H1 (cell line): ENCODE results near the gene HIVEP2. TPM values are rescaled to one million over a fixed set of nuclear protein-coding genes. Genes with fewer than 3 reads are reported as not detected.

Source experiments
- CTCF ChIA-PET: fragments of 300-600 bp; sonication (Branson Sonifier 250); formaldehyde crosslinking; loops from one replicate; lab custom pipeline; 2021; ENCODE audit not compliant: partially characterized antibody; lab: Charles Lee
- POLR2A ChIA-PET: fragments of 300-600 bp; sonication (Branson Sonifier 250); formaldehyde crosslinking; loops from one replicate; lab custom pipeline; 2021; ENCODE audit warnings: inconsistent platforms; ENCODE audit not compliant: partially characterized antibody; lab: Charles Lee
- DNase-seq, 2 experiments: peaks; one replicate each; pipeline versions ENCODE4 v3.0.0 to v3.0.0-alpha.2; 2010 to 2022; ENCODE audit warnings: low spot score in 2 of 2, low read depth in 1 of 2, mixed read lengths in 1 of 2
- FAIRE-seq: peaks from 2 replicates; lab custom pipeline; 2011; peaks lifted over from hg19 to GRCh38; lab: Jason Lieb, UNC
- H2AFZ ChIP-seq: 2 replicates; pipeline ENCODE4 v1.8.1; 2012; ENCODE audit warnings: low read length, inconsistent platforms
- H2AK5ac ChIP-seq: 2 replicates; pipeline ENCODE4 v1.6.1; 2013; ENCODE audit warnings: low read depth, low read length
- H2BK120ac ChIP-seq: replicated peaks from 2 replicates; pipeline ENCODE3; 2013; ENCODE audit warnings: low read depth, low read length, inconsistent platforms
- H2BK12ac ChIP-seq: 2 replicates; pipeline ENCODE4 v1.6.1; 2013; ENCODE audit warnings: low read depth, low read length
- H2BK15ac ChIP-seq: 2 replicates; pipeline ENCODE4 v1.6.1; 2013; ENCODE audit warnings: low read length
- H2BK20ac ChIP-seq: 2 replicates; pipeline ENCODE4 v1.6.1; 2013; ENCODE audit warnings: low read length
- H2BK5ac ChIP-seq: 2 replicates; pipeline ENCODE4 v1.6.1; 2013; ENCODE audit warnings: low read depth, low read length
- H3K14ac ChIP-seq: 2 replicates; pipeline ENCODE4 v1.6.1; 2013; ENCODE audit warnings: inconsistent platforms; ENCODE audit not compliant: insufficient read length
- H3K18ac ChIP-seq: 2 replicates; pipeline ENCODE4 v1.6.1; 2013; ENCODE audit warnings: low read length; ENCODE audit errors: extremely low read depth
- H3K23ac ChIP-seq: 2 replicates; pipeline ENCODE4 v1.6.1; 2013; ENCODE audit warnings: inconsistent platforms; ENCODE audit not compliant: insufficient read length
- H3K23me2 ChIP-seq: 2 replicates; pipeline ENCODE4 v1.6.1; 2013; ENCODE audit warnings: low read depth, low read length
- H3K27ac ChIP-seq: 2 replicates; pipeline ENCODE4 v1.6.1; 2011; ENCODE audit warnings: low read depth, low read length, inconsistent platforms
- H3K27me3 ChIP-seq, 4 experiments: replicated peaks in 1 of 4; 1 replicate in 1 of 4; 2 replicates in 3 of 4; pipeline versions ENCODE4 v1.6.1 to v1.8.1; 2011 to 2013; ENCODE audit warnings: low read length in 3 of 4, mild to moderate bottlenecking in 3 of 4, inconsistent platforms in 2 of 4, mixed read lengths in 2 of 4, moderate library complexity in 1 of 4; ENCODE audit not compliant: control insufficient read depth in 3 of 4, insufficient read depth in 3 of 4; ENCODE audit errors: extremely low read depth in 1 of 4
- H3K36me3 ChIP-seq, 4 experiments: 2 replicates each; pipeline versions ENCODE4 v1.6.1 to v1.8.1; 2011 to 2013; ENCODE audit warnings: mild to moderate bottlenecking in 4 of 4, low read length in 3 of 4, moderate library complexity in 2 of 4, control low read depth in 1 of 4, inconsistent platforms in 1 of 4; ENCODE audit not compliant: insufficient read depth in 4 of 4, control insufficient read depth in 2 of 4
- H3K4ac ChIP-seq: replicated peaks from 2 replicates; pipeline ENCODE3; 2013; ENCODE audit warnings: low read length, low read depth, mixed read lengths, inconsistent platforms; ENCODE audit not compliant: insufficient read length
- H3K4me1 ChIP-seq, 4 experiments: replicated peaks in 1 of 4; 1 replicate in 1 of 4; 2 replicates in 3 of 4; pipeline versions ENCODE4 v1.6.1 to v1.8.1; 2011 to 2013; ENCODE audit warnings: low read length in 3 of 4, inconsistent platforms in 2 of 4, mixed read lengths in 1 of 4; ENCODE audit not compliant: insufficient read depth in 4 of 4, control insufficient read depth in 3 of 4
- H3K4me2 ChIP-seq, 2 experiments: 2 replicates each; pipeline versions ENCODE4 v1.6.1 to v1.8.1; 2011 to 2013; ENCODE audit warnings: low read depth in 2 of 2, low read length in 2 of 2, control low read depth in 1 of 2, inconsistent platforms in 1 of 2, mild to moderate bottlenecking in 1 of 2; ENCODE audit not compliant: insufficient read depth in 1 of 2
- H3K4me3 ChIP-seq, 4 experiments: fragments of 200-600, 300-600 bp in 1 of 4; sonication (generic), shearing (Covaris generic), sonication (Bioruptor Twin) in 1 of 4; 2 replicates each; pipeline versions ENCODE4 v1.5.1 to v1.8.1; 2011 to 2016; ENCODE audit warnings: low read length in 4 of 4, low read depth in 3 of 4, control low read depth in 2 of 4, inconsistent platforms in 2 of 4, mild to moderate bottlenecking in 2 of 4, mixed read lengths in 1 of 4, moderate library complexity in 1 of 4; ENCODE audit not compliant: insufficient read depth in 2 of 4; ENCODE audit errors: extremely low read depth in 1 of 4
- H3K56ac ChIP-seq: replicated peaks from 2 replicates; pipeline ENCODE3; 2013; ENCODE audit warnings: low read depth, mild to moderate bottlenecking, mixed read lengths, low read length, inconsistent platforms; ENCODE audit not compliant: insufficient read length
- H3K79me1 ChIP-seq: 2 replicates; pipeline ENCODE4 v1.6.1; 2013; ENCODE audit warnings: low read depth, low read length, control low read depth
- H3K79me2 ChIP-seq, 2 experiments: 2 replicates each; pipeline versions ENCODE4 v1.6.1 to v1.8.1; 2012 to 2013; ENCODE audit warnings: low read length in 2 of 2, mild to moderate bottlenecking in 2 of 2, inconsistent platforms in 1 of 2; ENCODE audit not compliant: insufficient read depth in 2 of 2, control insufficient read depth in 1 of 2
- H3K9ac ChIP-seq, 4 experiments: replicated peaks in 1 of 4; 1 replicate in 1 of 4; 2 replicates in 3 of 4; pipeline versions ENCODE4 v1.6.1 to v1.8.1; 2011 to 2013; ENCODE audit warnings: low read depth in 3 of 4, low read length in 3 of 4, control low read depth in 2 of 4, mild to moderate bottlenecking in 2 of 4, moderate library complexity in 2 of 4, inconsistent platforms in 1 of 4; ENCODE audit errors: extremely low read depth in 1 of 4
- H3K9me3 ChIP-seq, 2 experiments: 2 replicates each; pipeline versions ENCODE4 v1.6.1 to v1.8.1; 2012 to 2013; ENCODE audit warnings: mild to moderate bottlenecking in 2 of 2, moderate library complexity in 2 of 2, control low read depth in 1 of 2, inconsistent platforms in 1 of 2, low read depth in 1 of 2, low read length in 1 of 2, mixed read lengths in 1 of 2; ENCODE audit not compliant: insufficient read depth in 2 of 2
- H4K20me1 ChIP-seq, 2 experiments: replicated peaks in 1 of 2; 2 replicates each; pipeline versions ENCODE3 to v1.8.1; 2011 to 2013; ENCODE audit warnings: inconsistent platforms in 2 of 2, low read length in 2 of 2, mild to moderate bottlenecking in 1 of 2; ENCODE audit not compliant: insufficient read depth in 2 of 2, control insufficient read depth in 1 of 2
- H4K5ac ChIP-seq: 2 replicates; pipeline ENCODE4 v1.6.1; 2013; ENCODE audit warnings: low read length, low read depth, mixed read lengths, inconsistent platforms; ENCODE audit not compliant: insufficient read length
- H4K8ac ChIP-seq: 2 replicates; pipeline ENCODE4 v1.8.0; 2013; ENCODE audit warnings: mild to moderate bottlenecking, moderate library complexity, low read length, inconsistent platforms; ENCODE audit not compliant: insufficient read depth; ENCODE audit errors: extremely low read depth
- H4K91ac ChIP-seq: replicated peaks from 2 replicates; pipeline ENCODE3; 2013; ENCODE audit warnings: low read length, mixed read lengths, inconsistent platforms; ENCODE audit not compliant: insufficient read length
- ASH2L ChIP-seq: fragments of 200-600, 300-600 bp; sonication (generic); IDR thresholded peaks from one replicate; pipeline ENCODE4 v1.7.1; 2017; ENCODE audit warnings: low read length
- WGBS, 2 experiments: shearing (Covaris generic) in 1 of 2; methylation state at CpG; one replicate each; pipeline versions ENCODE4 v1.1.6 to v1.1.7; 2013 to 2015; ENCODE audit warnings: low lambda C conversion rate in 2 of 2, mixed read lengths in 2 of 2, inconsistent platforms in 1 of 2, low coverage in 1 of 2, missing lambda C conversion rate in 1 of 2; ENCODE audit not compliant: insufficient replicate concordance in 2 of 2, insufficient coverage in 1 of 2, insufficient read length in 1 of 2; ENCODE audit errors: extremely low coverage in 1 of 2, missing lambda C conversion rate in 1 of 2; 5-methylcytosine and 5-hydroxymethylcytosine counted together
- polyA plus RNA-seq, 7 experiments: library from polyadenylated mRNA; depleted of rRNA in 3 of 7; stranded (reverse) in 5 of 7; unstranded in 2 of 7; fragments of >200 nt in 5 of 7; fragments of 200-250 nt in 2 of 7; gene quantifications; 1 replicate in 5 of 7; 2 replicates in 1 of 7; 4 replicates in 1 of 7; pipeline versions ENCODE4 v1.2.1 to v1.2.3, GENCODE V29; 2011 to 2013; ENCODE audit warnings: missing spikeins in 2 of 7, mixed read lengths in 2 of 7
- total RNA-seq: library from RNA; stranded (reverse); fragmentation: NEBNext Ultra II Directional; extraction: Animal tissue kit (Norgen Biotek cat#: 25700); gene quantifications from 2 replicates; pipeline ENCODE4 v1.2.1, GENCODE V29; 2021

The HIVEP2 gene
- total and polyA plus RNA-seq, 2 of the 8 experiments (the other 6 are each of a cell fraction or from before 2014, with no cell fraction given) = 2.2 to 6.1 TPM

DNA sequence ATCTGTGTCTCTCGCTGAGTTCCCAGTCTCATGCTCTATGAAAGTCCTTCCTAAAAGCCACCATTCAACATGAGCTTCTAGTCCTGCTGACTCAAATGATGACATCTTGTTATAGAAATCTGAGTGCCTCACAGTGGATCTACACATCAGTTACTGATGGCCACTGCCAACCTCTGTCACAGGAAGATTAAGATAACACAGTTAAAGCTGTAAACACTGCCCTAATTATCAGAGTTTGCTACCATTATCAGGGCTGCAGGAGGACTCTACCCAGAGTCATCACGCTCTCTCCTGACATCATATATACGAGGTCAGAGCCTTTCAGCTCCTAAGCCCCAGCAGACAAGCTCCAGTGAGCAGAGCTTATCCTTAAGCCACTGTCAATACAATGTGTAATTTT, 63.2 kb downstream of the HIVEP2 start:
- no peak overlapping the region for H3K14ac ChIP-seq
- H3K4me3 ChIP-seq = no peak overlapping the region
- no peak overlapping the region for H3K9ac ChIP-seq
- CTCF ChIA-PET = interaction anchor here (0.9 to 2.9 kb wide), 6 partner anchors 9 to 65 kb away, joined by 3 to 8 read pairs (median 4); no protein-coding TSS in a partner anchor
- no peak overlapping the region for H4K5ac ChIP-seq
- H2BK5ac ChIP-seq = no peak overlapping the region
- POLR2A ChIA-PET = interaction anchor here (0.8 kb wide), 1 partner anchor 10 kb away, joined by 4 read pairs; no protein-coding TSS in a partner anchor
- TF ChIP-seq ASH2L = no peak
- no peaks in the 10 kb centered on the region for H3K27me3 ChIP-seq
- FAIRE-seq (no peak), DNase-seq (no peak)
- no peak overlapping the region for H2AK5ac ChIP-seq
- H3K9me3 ChIP-seq = no peaks in the 10 kb centered on the region
- H3K79me1 ChIP-seq = no peaks in the 10 kb centered on the region; the same call in 1 of the 2 replicates
- 95% methylated on average over 3 of the region's 3 CpGs; no CpG with 5 or more reads in 1 of the 2 experiments for WGBS, 2 experiments
- no peak overlapping the region for H2BK15ac ChIP-seq
- no peaks in the 10 kb centered on the region for H4K20me1 ChIP-seq
- no peaks in the 10 kb centered on the region for H3K23me2 ChIP-seq
- no peak overlapping the region for H2BK120ac ChIP-seq
- no peak overlapping the region for H2BK20ac ChIP-seq
- no peak overlapping the region for H3K56ac ChIP-seq
- H2BK12ac ChIP-seq = no peak overlapping the region
- no peaks in the 10 kb centered on the region for H3K36me3 ChIP-seq
- H3K79me2 ChIP-seq = no peaks in the 10 kb centered on the region; a peak in 1 of 4 replicates
- no peak overlapping the region for H3K27ac ChIP-seq
- no peak overlapping the region for H2AFZ ChIP-seq
- no peak overlapping the region for H4K8ac ChIP-seq
- no peak overlapping the region for H3K4me2 ChIP-seq
- no peak overlapping the region for H3K18ac ChIP-seq
- no peak overlapping the region for H4K91ac ChIP-seq
- no peak overlapping the region for H3K23ac ChIP-seq
- H3K4ac ChIP-seq = no peak overlapping the region
- peaks cover 4 to 17% (median 10%) of the 10 kb centered on the region in 4 experiments; a peak in 5 of 7 replicates for H3K4me1 ChIP-seq
